ENCODE measurements around the gene OCA2.
"Not testable (repeated sequence)": the region's sequence is repeated elsewhere in the genome, so short reads cannot be mapped to it uniquely, and the experiment has no call there.

Gene OCA2

GRCh38 chr15:27850050-27850449, 249.1 kb downstream of the OCA2 start:
- no peak for TF ChIP-seq CTCF (IDR thresholded peaks at IDR 0.05; ENCODE audit: low read depth, low read length)
- no peak for DNase-seq (ENCODE audit: extremely low read depth, low read depth)

GRCh38 chr15:27848936-27849335, 250.2 kb downstream of the OCA2 start:
- DNase-seq (ENCODE audit: extremely low read depth, low read depth): not testable (repeated sequence)

- TF ChIP-seq CTCF (IDR thresholded peaks at IDR 0.05; ENCODE audit: low read depth, low read length): no peak
- DNase-seq (ENCODE audit: extremely low read depth, low read depth): no peak
These were observed 251.1 kb downstream of the OCA2 start for GRCh38 chr15:27847775-27848710.

- no peak for DNase-seq (ENCODE audit: extremely low read depth, low read depth)
- TF ChIP-seq CTCF (IDR thresholded peaks at IDR 0.05; ENCODE audit: low read depth, low read length): no peak
These were observed 252.3 kb downstream of the OCA2 start for GRCh38 chr15:27846722-27847395.

- TF ChIP-seq CTCF (IDR thresholded peaks at IDR 0.05; ENCODE audit: low read depth, low read length): no peak
- no peak for DNase-seq (ENCODE audit: extremely low read depth, low read depth)
These were observed 253.4 kb downstream of the OCA2 start for GRCh38 chr15:27845535-27846369.

GRCh38 chr15:27844018-27844666, 255.0 kb downstream of the OCA2 start:
- no peak for DNase-seq (ENCODE audit: extremely low read depth, low read depth)
- TF ChIP-seq CTCF (IDR thresholded peaks at IDR 0.05; ENCODE audit: low read depth, low read length): no peak

- TF ChIP-seq CTCF (IDR thresholded peaks at IDR 0.05; ENCODE audit: low read depth, low read length): no peak
- no peak for DNase-seq (ENCODE audit: extremely low read depth, low read depth)
These were observed 256.0 kb downstream of the OCA2 start for GRCh38 chr15:27843146-27843545.
